ENCODE measurements around the gene METTL9.

- TF ChIP-seq CTCF (IDR thresholded peaks at IDR 0.05), result peak; percentile 70 to 88 (median 78)
- TF ChIP-seq POLR2A (IDR thresholded peaks at IDR 0.05), result no peak
Observed at GRCh38 chr16:21656795-21657768, 57.7 kb downstream of the METTL9 start.

All from Peyer's patch (tissue), 4 donors.